Left ventricle myocardium inferior (tissue), 1 donor: Measurements from ENCODE around the gene EI24. TPM values are rescaled to one million over a fixed set of nuclear protein-coding genes. Genes with fewer than 3 reads are reported as not detected.

Experiments used
- DNase-seq: peaks from one replicate; pipeline ENCODE4 v3.0.0-alpha.2; 2020
- H3K27ac ChIP-seq: fragments of 200-600 bp; replicated peaks from 2 replicates; pipeline ENCODE4 v1.8.0; 2021
- H3K27me3 ChIP-seq: fragments of 200-600 bp; 2 replicates; pipeline ENCODE4 v1.8.0; 2021; ENCODE audit warnings: low read depth
- H3K36me3 ChIP-seq: fragments of 200-600 bp; 2 replicates; pipeline ENCODE4 v1.8.0; 2021
- H3K4me1 ChIP-seq: fragments of 200-600 bp; 2 replicates; pipeline ENCODE4 v1.8.0; 2021
- H3K4me3 ChIP-seq: fragments of 200-600 bp; 2 replicates; pipeline ENCODE4 v1.8.0; 2021; ENCODE audit warnings: mild to moderate bottlenecking, moderate library complexity
- H3K9me3 ChIP-seq: fragments of 200-600 bp; replicated peaks from 2 replicates; pipeline ENCODE4 v1.8.0; 2021
- intact Hi-C: fragments of 100-400 bp; cut with micrococcal nuclease; formaldehyde crosslinking; loops from one replicate; pipeline ENCODE4 v1.11.0; 2022
- total RNA-seq: library from RNA; stranded (reverse); fragmentation: NEBNext Ultra II Directional; extraction: Animal tissue kit (Norgen Biotek cat#: 25700); gene quantifications from one replicate; pipeline ENCODE4 v1.2.1, GENCODE V29; 2021
- TF ChIP-seq, protein P1 (sequence below): fragments of 200-600 bp; IDR thresholded peaks from 2 replicates; pipeline ENCODE4 v1.8.0; 2021; ENCODE audit warnings: antibody characterized with exemption, mild to moderate bottlenecking, borderline replicate concordance
- donor health status: DM: no; HTN: yes; CAD: no; lungs with severe emphysema.

The EI24 gene
- total RNA-seq, 1 donor from 2014 or later: 55.8 TPM

GRCh38 chr11:125542709-125543108 lies 26.6 kb upstream of the EI24 start:
- intact Hi-C loops: no loop called here
- H3K36me3 ChIP-seq: no peaks in the 10 kb centered on the region
- H3K4me1 ChIP-seq: no peaks in the 10 kb centered on the region
- H3K27ac ChIP-seq: no peak overlapping the region
- DNase-seq: no peak
- H3K27me3 ChIP-seq: no peaks in the 10 kb centered on the region
- no peak overlapping the region for H3K4me3 ChIP-seq
- peaks cover 14% of the 10 kb centered on the region for H3K9me3 ChIP-seq
- TF ChIP-seq, protein P1, sequence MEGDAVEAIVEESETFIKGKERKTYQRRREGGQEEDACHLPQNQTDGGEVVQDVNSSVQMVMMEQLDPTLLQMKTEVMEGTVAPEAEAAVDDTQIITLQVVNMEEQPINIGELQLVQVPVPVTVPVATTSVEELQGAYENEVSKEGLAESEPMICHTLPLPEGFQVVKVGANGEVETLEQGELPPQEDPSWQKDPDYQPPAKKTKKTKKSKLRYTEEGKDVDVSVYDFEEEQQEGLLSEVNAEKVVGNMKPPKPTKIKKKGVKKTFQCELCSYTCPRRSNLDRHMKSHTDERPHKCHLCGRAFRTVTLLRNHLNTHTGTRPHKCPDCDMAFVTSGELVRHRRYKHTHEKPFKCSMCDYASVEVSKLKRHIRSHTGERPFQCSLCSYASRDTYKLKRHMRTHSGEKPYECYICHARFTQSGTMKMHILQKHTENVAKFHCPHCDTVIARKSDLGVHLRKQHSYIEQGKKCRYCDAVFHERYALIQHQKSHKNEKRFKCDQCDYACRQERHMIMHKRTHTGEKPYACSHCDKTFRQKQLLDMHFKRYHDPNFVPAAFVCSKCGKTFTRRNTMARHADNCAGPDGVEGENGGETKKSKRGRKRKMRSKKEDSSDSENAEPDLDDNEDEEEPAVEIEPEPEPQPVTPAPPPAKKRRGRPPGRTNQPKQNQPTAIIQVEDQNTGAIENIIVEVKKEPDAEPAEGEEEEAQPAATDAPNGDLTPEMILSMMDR: no peak

DNA sequence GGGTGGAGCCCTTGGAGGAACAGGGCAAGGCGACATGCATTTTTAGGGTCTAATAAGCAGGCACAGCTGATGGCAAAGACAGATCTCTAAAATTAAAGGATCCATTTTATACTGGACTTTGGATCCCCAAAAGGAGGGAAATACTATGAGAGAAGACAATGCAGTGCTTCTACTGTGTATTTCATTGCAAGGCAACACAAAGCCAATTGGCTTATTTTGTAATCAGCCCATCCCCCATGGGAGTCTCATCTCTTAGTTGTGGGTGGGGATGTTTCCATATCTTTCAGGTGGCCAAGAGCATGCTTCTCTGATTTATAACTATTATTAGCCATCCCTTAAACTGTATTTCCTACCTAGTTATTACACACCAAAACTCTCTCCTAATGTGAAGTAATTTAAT lies 18.5 kb upstream of the EI24 start:
- H3K4me1 ChIP-seq: no peaks in the 10 kb centered on the region
- no peak overlapping the region for H3K27ac ChIP-seq
- TF ChIP-seq, protein P1: no peak
- no peaks in the 10 kb centered on the region for H3K36me3 ChIP-seq
- peaks cover 7% of the 10 kb centered on the region for H3K27me3 ChIP-seq
- peaks cover 35% of the 10 kb centered on the region for H3K9me3 ChIP-seq
- no peak overlapping the region for H3K4me3 ChIP-seq
- intact Hi-C loops: no loop called here
- no peak for DNase-seq

GRCh38 chr11:125551835-125552342 lies 17.4 kb upstream of the EI24 start:
- peaks cover 7% of the 10 kb centered on the region for H3K27me3 ChIP-seq
- H3K9me3 ChIP-seq: peaks cover 35% of the 10 kb centered on the region
- H3K36me3 ChIP-seq: no peaks in the 10 kb centered on the region
- H3K4me3 ChIP-seq: no peak overlapping the region
- no peak for DNase-seq
- TF ChIP-seq, protein P1: no peak
- intact Hi-C loops: no loop called here
- H3K4me1 ChIP-seq: no peaks in the 10 kb centered on the region
- H3K27ac ChIP-seq: no peak overlapping the region

DNA sequence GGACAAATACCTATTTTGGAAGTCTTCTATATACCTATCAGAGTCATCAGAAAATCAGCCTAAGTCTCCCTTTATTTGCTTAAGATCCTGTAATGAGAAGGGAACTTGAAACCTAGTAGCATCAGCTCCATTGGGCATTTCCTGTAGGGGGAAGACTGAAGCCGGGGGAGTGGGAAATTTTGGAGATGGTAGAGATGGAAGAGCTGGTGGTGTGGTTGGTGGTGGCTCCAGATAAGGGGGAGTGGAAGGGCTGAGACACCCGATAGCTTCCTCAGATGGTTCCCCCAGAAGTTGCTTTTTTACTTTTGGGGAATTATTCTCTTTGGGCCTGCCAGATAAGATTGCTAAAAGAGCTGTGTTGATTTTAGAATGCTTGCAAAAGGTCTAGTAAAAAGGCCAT lies 16.4 kb upstream of the EI24 start:
- intact Hi-C loops: no loop called here
- no peak for DNase-seq
- H3K27me3 ChIP-seq: peaks cover 7% of the 10 kb centered on the region
- H3K4me3 ChIP-seq: no peak overlapping the region
- peaks cover 35% of the 10 kb centered on the region for H3K9me3 ChIP-seq
- TF ChIP-seq, protein P1: no peak
- no peak overlapping the region for H3K27ac ChIP-seq
- H3K36me3 ChIP-seq: no peaks in the 10 kb centered on the region
- H3K4me1 ChIP-seq: no peaks in the 10 kb centered on the region

GRCh38 chr11:125553357-125553756 lies 15.9 kb upstream of the EI24 start:
- no peaks in the 10 kb centered on the region for H3K36me3 ChIP-seq
- TF ChIP-seq, protein P1: no peak

GRCh38 chr11:125554038-125554437 lies 15.2 kb upstream of the EI24 start:
- no peaks in the 10 kb centered on the region for H3K36me3 ChIP-seq
- H3K4me3 ChIP-seq: no peak overlapping the region
- no peak for DNase-seq
- peaks cover 35% of the 10 kb centered on the region for H3K9me3 ChIP-seq
- H3K27ac ChIP-seq: no peak overlapping the region
- TF ChIP-seq, protein P1: no peak
- H3K4me1 ChIP-seq: no peaks in the 10 kb centered on the region
- intact Hi-C loops: no loop called here
- peaks cover 7% of the 10 kb centered on the region for H3K27me3 ChIP-seq

More at GRCh38 chr11:125553357-125553756, 15.9 kb upstream of the EI24 start:
- peaks cover 7% of the 10 kb centered on the region for H3K27me3 ChIP-seq
- intact Hi-C loops: no loop called here
- no peak overlapping the region for H3K27ac ChIP-seq
- DNase-seq: no peak
- H3K4me3 ChIP-seq: no peak overlapping the region
- no peaks in the 10 kb centered on the region for H3K4me1 ChIP-seq
- H3K9me3 ChIP-seq: peaks cover 35% of the 10 kb centered on the region
